ENCODE data around the gene ETDC.
"Not testable (repeated sequence)": the region's sequence is repeated elsewhere in the genome, so short reads cannot be mapped to it uniquely, and the experiment has no call there.

GRCh38 chrX:135260976-135261375 is 48.3 kb upstream of the ETDC start:
- not testable (repeated sequence) for TF ChIP-seq CTCF (conservative IDR thresholded peaks at IDR 0.05; ENCODE audit: low read depth, low read length); EZH2phosphoT487 (IDR thresholded peaks at IDR 0.05; ENCODE audit: borderline replicate concordance, low read length); EZH2 (IDR thresholded peaks at IDR 0.05; ENCODE audit: low read length, unreplicated experiment)
